HG03354 (cell line): ENCODE results near the gene DDR1.
"Not testable (repeated sequence)": the region's sequence is repeated elsewhere in the genome, so short reads cannot be mapped to it uniquely, and the experiment has no call there.

Source experiments
- ATAC-seq: cut with Tn5 transposase; IDR thresholded peaks from one replicate; pipeline ENCODE4 v1.9.1; 2021; ENCODE audit warnings: mild to moderate bottlenecking; ENCODE audit not compliant: unreplicated experiment, poor library complexity, severe bottlenecking

The DDR1 gene

DNA sequence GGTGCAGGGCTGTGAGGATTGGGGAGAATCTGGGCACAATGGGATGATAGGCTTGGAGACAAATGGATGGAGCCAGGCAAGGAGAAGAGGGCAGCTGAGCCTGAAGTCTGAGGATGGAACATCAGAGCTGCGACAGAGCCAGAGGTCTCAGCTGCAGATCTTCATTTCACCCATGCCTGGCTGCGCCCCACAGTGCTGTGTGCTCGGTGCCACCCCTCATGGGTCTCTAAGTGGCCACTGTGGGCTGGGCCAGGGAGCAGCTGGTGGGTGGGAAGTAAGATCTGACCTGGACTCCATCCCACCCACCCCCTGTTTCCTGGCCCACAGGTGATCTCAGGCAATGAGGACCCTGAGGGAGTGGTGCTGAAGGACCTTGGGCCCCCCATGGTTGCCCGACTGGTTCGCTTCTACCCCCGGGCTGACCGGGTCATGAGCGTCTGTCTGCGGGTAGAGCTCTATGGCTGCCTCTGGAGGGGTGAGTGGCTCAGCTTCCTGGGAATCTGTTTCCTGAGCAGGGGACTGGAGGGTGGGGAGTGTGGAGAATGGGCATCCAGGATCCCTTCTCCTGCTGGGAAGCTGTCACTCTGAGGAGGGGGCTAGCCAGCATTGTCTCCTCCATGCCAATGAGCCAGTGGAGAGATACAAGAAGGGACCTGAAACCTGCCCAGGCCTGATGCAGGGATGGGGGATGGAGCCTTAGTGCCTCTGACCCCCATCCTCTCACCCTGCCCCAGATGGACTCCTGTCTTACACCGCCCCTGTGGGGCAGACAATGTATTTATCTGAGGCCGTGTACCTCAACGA lies 6.5 kb downstream of the DDR1 start:
- ATAC-seq, result no peak

DNA sequence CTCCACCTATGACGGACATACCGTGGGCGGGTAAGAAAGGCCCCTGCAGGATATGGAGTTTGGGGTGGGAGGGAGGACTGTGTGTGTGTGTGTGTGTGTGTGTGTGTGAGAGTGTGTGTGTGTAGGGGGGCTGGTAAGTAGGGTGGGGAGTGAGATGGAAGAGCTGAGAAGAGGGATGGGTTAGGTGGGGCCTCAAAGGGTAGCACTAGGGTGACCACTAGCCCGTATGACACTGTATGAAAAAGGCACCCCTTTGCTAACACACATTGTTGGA lies 7.1 kb downstream of the DDR1 start:
- ATAC-seq, result no peak

DNA sequence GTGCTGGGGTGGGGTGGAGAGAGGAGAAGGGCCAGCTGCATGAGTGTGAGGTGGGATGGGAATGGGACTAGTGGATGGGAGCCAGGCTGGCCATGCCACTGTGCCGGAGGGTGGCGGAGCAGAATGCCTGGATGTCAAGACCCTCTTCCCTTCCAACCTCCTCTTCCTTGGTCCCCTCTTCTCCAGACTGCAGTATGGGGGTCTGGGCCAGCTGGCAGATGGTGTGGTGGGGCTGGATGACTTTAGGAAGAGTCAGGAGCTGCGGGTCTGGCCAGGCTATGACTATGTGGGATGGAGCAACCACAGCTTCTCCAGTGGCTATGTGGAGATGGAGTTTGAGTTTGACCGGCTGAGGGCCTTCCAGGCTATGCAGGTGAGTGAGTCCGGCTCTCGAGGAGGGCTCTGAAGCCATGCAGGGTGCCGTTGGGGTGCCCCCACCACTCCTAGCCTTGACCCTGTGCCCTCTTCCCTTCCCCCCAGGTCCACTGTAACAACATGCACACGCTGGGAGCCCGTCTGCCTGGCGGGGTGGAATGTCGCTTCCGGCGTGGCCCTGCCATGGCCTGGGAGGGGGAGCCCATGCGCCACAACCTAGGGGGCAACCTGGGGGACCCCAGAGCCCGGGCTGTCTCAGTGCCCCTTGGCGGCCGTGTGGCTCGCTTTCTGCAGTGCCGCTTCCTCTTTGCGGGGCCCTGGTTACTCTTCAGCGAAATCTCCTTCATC lies 7.7 kb downstream of the DDR1 start:
- no peak for ATAC-seq

DNA sequence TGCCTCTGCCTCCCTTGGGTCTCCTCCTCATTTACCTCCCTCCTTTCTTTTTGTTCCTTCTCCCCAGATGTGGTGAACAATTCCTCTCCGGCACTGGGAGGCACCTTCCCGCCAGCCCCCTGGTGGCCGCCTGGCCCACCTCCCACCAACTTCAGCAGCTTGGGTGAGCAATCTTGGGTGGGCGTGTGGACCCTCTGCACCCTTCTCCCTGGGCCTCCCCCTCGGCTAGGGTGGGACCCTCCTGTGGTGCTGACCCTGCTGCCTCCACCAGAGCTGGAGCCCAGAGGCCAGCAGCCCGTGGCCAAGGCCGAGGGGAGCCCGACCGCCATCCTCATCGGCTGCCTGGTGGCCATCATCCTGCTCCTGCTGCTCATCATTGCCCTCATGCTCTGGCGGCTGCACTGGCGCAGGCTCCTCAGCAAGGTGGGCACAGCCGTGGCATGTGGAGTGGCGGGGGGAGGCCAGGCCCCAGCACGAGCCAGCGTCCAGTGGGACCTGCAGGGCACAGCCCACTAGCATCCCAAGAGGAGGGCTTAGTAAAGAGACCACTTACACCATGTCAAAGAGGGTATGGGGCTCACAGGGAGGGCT lies 8.8 kb downstream of the DDR1 start:
- no peak for ATAC-seq

DNA sequence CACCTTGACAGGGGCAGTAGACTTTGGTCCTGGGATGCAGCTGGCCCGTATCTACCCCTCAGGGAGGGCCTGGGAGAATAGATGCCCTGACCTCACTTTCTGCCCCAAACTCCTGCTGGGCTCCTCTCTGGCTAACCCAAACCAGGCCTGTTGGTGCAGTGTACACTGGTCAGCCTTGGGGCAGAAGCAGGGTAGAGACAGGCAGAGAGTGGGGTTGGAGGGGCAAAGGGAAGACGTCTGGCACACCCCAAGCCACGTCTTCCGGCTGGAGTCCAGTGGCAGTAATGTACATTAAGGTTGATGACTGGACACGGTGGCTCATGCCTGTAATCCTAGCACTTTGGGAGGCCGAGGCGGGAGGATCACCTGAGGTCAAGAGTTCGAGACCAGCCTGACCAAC lies 9.3 kb downstream of the DDR1 start:
- no peak for ATAC-seq

DNA sequence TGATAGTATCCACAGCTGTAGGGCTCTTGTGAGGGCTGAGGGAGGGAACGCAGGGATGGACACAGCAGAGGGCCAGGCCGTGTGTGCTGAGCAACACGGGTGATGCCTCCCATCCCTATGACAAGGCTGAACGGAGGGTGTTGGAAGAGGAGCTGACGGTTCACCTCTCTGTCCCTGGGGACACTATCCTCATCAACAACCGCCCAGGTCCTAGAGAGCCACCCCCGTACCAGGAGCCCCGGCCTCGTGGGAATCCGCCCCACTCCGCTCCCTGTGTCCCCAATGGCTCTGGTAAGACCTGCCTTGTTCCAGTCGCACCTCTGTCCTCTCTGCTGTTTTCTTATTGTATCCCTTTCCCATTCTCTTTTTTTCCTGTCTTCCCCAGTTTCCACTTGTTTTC lies 10.1 kb downstream of the DDR1 start:
- ATAC-seq, result no peak

DNA sequence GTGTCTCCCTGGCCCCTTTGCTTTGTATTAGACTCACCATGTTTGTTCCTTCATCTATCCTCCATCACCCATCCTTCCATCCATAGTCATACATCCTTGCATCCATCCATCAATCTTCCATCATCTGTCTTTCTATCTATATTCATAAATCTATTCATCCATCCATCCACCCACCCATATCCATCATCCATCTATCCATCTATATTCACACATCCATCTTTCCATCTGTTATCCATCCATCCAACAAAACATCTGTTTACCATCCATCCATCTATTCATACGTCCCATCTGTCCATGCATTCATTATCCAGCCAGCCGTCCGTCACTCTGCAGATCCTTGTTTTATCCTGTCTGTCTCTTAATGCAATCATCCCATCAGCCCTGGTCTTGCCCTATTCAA lies 10.6 kb downstream of the DDR1 start:
- ATAC-seq, result no peak

DNA sequence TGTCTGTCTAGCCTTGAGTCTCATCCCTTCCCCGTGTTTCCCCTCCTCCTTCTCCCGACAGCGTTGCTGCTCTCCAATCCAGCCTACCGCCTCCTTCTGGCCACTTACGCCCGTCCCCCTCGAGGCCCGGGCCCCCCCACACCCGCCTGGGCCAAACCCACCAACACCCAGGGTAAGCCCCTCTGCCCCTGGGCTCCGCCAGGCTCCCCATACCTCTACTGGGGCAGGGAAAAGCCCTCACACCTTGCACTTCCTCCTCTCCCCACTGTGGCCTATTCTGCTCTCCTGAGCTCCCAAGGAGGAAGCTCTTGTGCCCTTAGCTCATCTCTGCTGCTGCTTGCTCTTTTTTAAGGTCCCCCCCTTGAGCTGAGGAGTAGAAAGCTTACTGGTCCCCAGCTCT lies 11.0 kb downstream of the DDR1 start:
- no peak for ATAC-seq

DNA sequence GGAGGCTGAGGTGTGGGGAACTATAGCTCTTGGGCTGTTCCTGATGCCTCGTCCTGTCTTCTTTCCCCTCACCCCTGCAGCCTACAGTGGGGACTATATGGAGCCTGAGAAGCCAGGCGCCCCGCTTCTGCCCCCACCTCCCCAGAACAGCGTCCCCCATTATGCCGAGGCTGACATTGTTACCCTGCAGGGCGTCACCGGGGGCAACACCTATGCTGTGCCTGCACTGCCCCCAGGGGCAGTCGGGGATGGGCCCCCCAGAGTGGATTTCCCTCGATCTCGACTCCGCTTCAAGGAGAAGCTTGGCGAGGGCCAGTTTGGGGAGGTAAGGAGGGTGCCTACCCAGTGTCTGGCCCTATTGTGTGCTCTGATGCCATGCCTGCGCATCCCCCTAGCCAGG lies 12.2 kb downstream of the DDR1 start:
- no peak for ATAC-seq

DNA sequence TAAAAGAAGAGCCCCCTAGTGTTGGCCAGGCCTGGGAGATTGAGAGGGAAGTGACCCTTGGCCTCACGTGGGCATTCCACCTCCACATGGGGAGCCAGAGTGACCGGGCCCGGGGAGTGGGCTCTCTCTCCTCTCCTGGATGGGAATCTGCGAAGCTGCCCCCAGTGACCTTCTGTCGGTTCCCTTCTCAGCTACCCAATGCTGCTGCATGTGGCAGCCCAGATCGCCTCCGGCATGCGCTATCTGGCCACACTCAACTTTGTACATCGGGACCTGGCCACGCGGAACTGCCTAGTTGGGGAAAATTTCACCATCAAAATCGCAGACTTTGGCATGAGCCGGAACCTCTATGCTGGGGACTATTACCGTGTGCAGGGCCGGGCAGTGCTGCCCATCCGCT lies 13.6 kb downstream of the DDR1 start:
- ATAC-seq, result no peak

DNA sequence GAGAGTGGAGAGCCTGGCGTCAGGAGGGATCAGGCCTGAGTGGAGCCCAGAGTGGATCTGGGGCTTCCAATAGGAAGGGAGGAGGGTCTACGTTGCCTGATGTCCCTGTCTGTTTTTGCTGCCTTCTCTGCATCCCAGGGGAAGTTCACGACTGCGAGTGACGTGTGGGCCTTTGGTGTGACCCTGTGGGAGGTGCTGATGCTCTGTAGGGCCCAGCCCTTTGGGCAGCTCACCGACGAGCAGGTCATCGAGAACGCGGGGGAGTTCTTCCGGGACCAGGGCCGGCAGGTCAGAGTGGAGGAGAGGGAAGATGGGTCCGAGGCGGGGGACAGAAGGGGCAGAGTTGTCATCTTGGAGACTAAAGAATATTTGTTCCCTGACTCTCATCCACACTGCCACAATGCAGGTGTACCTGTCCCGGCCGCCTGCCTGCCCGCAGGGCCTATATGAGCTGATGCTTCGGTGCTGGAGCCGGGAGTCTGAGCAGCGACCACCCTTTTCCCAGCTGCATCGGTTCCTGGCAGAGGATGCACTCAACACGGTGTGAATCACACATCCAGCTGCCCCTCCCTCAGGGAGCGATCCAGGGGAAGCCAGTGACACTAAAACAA lies 14.5 kb downstream of the DDR1 start:
- ATAC-seq, result no peak

DNA sequence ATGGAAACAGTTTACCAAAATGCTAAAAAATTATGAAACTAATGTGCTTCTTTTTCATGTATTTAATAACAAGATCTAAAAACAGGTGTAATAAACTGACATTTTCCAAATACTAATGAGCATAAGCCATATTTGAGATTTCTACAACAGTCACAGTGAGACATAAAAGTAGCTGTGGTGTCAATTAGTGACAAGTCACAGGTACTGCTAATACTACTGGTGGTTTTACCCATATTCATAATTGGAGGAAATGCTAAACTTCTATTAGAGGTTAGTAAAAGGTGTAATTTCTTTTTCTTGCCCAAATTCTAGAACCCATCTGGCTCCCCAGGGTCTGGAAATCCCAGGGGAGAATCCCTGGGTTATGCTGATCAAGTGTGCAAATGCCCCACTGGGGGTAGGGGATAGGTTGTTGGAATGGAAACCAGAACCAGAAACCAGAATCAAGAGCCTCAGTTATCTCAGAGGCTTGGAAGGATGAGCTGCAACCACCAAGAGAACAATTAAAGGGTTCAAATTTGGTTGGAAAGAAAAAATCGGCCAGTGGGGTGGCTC lies 16.6 kb downstream of the DDR1 start:
- no peak for ATAC-seq

DNA sequence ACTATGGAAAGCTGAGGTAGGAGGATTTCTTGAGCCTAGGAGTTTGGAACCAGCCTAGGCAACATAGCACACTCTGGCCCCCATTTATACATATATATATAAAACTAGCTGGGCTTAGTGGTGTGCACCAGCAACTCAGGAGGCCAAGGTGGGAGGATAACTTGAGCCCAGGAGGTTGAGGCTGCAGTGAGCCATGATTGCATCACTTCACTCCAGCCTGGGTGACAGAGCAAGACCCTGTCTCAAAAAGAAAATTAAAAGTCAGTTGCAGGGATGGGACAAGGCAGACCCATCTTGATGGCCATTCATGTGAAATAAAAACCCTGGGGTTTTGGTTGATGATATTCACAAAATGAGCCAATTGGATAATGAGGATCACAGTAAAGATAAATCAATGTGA lies 17.1 kb downstream of the DDR1 start:
- no peak for ATAC-seq

DNA sequence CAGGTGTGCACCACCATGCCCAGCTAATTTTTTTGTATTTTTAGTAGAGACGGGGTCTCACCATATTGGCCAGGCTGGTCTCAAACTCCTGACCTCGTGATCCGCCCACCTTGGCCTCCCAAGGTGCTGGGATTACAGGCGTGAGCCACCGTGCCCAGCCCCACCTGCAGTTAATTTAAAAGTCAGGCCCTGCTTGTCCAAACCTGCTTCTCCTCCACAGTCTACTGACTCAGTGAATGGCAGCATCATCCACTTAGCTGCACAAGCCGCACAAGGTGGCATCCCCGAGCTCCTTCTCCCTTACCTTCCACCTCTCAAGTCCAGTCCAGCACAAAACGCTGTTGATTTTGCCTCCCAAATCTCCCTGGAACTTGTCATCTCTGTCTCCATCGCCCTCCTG lies 17.9 kb downstream of the DDR1 start:
- not testable (repeated sequence) for ATAC-seq

DNA sequence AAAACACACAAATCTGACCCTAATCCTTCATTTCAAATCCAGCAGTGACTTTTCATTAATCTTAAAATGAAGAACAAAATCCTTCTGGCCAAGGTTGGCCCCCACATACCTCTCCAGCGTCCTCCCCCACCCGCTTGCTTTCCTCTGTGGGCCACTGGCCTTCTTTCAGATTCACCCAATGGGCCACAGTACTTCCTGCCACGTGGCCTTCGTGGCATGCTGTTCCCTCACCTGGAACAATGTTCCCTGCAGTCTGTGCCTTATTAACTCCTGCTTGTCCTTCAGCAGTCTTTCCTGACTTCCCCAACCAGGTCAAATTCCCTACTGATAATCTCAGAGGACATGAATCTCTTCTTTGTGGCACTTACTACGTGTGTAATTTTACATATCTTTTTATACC lies 18.4 kb downstream of the DDR1 start:
- ATAC-seq, result no peak

DNA sequence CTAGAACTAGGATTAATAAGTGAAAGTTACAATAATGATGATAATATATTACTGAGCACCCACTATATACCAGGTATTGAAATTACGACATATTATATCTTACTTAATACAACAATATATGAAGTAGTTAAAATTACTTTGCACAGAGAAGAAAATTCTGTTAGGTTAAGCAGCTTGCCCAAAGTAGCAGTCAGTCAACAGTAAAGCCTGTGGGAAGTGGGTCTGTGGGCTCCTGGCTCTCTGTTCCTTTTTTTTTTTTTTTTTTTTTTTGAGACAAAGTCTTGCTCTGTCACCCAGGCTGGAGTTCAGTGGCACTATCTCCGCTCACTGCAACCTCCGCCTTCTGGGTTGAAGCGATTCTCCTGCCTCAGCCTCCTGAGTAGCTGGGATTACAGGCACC lies 18.9 kb downstream of the DDR1 start:
- ATAC-seq, result no peak

DNA sequence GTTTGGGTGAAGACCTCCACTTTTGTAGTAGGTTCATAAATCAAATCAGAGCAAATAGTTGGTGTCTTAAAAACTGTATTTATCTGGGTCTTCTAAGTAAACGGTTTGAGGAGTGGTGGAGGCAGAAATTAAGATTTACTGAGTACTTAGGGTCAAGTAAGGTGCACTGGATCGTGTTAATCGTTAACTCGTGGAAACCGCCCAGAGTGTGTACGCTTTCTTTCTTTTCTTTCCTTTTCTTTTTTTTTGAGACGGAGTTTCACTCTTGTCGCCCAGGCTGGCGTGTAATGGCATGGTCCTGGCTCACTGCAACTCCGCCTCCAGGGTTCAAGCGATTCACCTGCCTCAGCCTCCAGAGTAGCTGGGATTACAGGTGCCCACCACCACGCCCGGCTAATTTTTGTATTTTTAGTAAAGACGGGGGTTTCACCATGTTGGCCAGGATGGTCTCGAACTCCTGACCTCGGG lies 23.0 kb downstream of the DDR1 start:
- ATAC-seq, result not testable (repeated sequence)

DNA sequence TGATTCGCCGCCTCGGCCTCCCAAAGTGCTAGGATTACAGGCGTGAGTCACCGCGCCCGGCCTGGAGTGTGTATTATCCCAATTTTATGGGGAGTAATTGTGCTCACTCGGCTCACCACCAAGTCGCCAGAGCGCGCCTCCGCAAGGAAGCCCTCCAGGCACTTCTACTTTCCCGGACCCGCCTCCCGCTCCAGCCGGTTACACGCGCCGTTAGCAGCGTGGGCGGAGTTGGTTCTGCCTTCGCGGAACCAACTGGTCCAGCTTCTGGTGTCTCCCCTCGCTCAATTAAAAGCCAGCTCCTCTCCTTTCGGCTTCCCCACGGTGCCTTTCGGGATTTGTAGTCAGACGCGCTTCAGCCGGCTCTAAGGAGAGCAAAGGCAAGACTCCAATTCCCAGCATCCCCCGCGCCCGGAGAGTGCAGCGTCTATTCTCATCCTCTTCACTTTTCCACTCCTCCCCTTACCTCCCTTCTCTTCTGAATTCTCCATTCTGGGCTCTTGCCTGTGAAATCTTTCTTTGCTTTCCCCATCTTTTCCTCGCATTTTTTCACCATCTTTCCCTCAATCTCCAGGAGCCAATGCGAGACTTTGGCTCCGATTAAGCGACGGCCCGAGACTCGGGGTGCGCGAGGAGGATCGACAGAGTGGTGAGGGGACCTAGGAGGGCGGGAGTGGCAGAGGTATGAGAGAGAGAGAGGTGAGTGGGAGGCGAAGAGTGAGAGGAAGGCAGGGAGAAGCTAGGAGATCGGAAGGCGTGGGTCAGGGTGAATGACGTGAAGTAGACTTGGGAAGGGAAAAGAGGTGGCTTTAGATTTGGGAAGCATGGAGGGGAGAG lies 23.7 kb downstream of the DDR1 start, which contains the start of gene GTF2H4:
GTF2H4 (plus strand) TSS at position 450 of the 834 bp plus-strand sequence.
- peak; percentile 98 for ATAC-seq

DNA sequence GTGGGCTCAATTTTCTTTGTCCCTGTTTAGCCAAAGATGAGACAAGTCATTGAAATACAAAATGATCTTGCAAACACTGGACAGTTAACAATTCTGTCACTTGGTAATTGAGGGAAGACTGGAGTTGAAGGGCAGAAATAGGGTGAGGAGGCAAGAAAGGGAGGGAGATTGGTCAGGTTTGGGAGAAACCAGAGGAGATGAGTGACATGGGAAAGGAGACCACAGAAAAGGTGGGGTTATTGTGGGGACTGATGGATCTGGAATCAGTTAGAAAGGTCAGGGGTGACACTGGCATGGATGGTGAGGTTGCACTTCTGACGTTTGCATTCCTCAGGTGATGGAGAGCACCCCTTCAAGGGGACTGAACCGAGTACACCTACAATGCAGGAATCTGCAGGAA lies 24.4 kb downstream of the DDR1 start:
- no peak for ATAC-seq

DNA sequence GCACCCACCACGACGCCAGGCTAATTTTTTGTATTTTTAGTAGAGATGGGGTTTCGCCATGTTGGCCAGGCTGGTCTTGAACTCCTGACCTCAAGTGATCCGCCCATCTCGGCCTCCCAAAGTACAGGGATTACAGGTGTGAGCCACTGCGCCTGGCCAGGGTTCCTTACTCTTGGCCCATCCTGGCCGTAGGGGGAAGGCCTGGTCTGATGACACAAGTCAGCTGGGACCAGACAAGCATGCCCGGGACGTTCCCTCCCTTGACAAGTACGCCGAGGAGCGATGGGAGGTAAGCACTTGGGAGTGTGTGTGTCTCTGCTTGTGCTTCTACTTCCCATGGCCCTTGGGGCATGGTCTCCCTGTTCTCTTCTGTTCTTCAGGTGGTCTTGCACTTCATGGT lies 26.2 kb downstream of the DDR1 start:
- not testable (repeated sequence) for ATAC-seq
